ENCODE data around the gene AJAP1.

The AJAP1 gene

DNA sequence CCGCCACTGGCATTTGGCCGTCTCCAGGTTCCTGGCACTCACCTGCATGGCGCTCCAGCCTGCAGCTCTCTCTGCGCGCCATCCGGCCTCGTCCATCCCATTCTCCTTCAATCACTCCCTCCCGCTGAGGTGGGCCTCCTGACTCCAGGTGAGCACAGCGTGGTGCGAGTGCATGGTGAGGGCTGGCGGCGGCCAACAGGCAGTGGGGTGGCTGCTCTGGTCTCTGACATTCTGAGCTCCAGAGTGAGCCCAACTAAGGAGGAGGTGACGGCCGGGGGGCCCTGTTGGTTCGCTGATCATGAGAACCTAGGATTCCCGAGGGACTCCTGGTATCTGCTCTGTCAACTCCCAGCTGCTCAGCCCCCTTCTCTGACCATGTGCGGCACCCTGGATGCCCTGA lies 130.4 kb downstream of the AJAP1 start:
- TF ChIP-seq, protein P1, sequence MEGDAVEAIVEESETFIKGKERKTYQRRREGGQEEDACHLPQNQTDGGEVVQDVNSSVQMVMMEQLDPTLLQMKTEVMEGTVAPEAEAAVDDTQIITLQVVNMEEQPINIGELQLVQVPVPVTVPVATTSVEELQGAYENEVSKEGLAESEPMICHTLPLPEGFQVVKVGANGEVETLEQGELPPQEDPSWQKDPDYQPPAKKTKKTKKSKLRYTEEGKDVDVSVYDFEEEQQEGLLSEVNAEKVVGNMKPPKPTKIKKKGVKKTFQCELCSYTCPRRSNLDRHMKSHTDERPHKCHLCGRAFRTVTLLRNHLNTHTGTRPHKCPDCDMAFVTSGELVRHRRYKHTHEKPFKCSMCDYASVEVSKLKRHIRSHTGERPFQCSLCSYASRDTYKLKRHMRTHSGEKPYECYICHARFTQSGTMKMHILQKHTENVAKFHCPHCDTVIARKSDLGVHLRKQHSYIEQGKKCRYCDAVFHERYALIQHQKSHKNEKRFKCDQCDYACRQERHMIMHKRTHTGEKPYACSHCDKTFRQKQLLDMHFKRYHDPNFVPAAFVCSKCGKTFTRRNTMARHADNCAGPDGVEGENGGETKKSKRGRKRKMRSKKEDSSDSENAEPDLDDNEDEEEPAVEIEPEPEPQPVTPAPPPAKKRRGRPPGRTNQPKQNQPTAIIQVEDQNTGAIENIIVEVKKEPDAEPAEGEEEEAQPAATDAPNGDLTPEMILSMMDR (IDR thresholded peaks at IDR 0.05; ENCODE audit: low read depth, low read length): no peak
- no peak for DNase-seq (ENCODE audit: extremely low read depth, low read depth)

- no peak for DNase-seq (ENCODE audit: extremely low read depth, low read depth)
- TF ChIP-seq, protein P1 (IDR thresholded peaks at IDR 0.05; ENCODE audit: low read depth, low read length): no peak
Measured at GRCh38 chr1:4786055-4786454, 131.6 kb downstream of the AJAP1 start.

DNA sequence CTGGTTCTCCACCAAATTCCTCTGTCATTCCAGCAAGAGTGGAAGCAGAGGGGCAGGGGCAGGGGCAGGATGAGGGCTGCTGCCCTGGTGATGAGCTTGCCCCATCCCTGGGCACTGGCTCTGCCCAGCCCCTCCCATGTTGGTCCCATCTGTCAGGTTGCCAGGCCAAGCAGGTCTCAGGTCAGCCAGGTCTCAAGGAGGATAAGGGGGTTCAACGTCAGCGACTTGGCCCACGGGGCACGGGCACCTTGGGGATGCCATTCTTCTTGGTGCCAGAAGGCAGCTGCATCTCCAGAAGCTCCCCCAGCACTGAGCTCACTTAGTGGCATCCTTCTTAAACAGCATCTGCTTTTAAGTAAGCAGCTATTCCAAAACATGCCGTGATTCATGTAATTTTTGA lies 133.1 kb downstream of the AJAP1 start:
- TF ChIP-seq, protein P1 (IDR thresholded peaks at IDR 0.05; ENCODE audit: low read depth, low read length): no peak
- DNase-seq (ENCODE audit: extremely low read depth, low read depth): no peak

- TF ChIP-seq, protein P1 (IDR thresholded peaks at IDR 0.05; ENCODE audit: low read depth, low read length): no peak
- DNase-seq (ENCODE audit: extremely low read depth, low read depth): no peak
Measured at GRCh38 chr1:4792565-4792964, 138.2 kb downstream of the AJAP1 start.

GRCh38 chr1:4794020-4794780 lies 139.8 kb downstream of the AJAP1 start:
- no peak for DNase-seq (ENCODE audit: extremely low read depth, low read depth)
- TF ChIP-seq, protein P1 (IDR thresholded peaks at IDR 0.05; ENCODE audit: low read depth, low read length): no peak

- TF ChIP-seq, protein P1 (IDR thresholded peaks at IDR 0.05; ENCODE audit: low read depth, low read length): no peak
- no peak for DNase-seq (ENCODE audit: extremely low read depth, low read depth)
Measured at GRCh38 chr1:4796161-4797015, 142.0 kb downstream of the AJAP1 start.

GRCh38 chr1:4797016-4797410 lies 142.6 kb downstream of the AJAP1 start:
- no peak for DNase-seq (ENCODE audit: extremely low read depth, low read depth)
- TF ChIP-seq, protein P1 (IDR thresholded peaks at IDR 0.05; ENCODE audit: low read depth, low read length): no peak

All from AG09319 (cell line).